Neural cell (in vitro differentiated cells): Measurements from ENCODE around the gene NXPH3. TPM values are rescaled to one million over a fixed set of nuclear protein-coding genes. Genes with fewer than 3 reads are reported as not detected.
"Not testable (repeated sequence)": the region's sequence is repeated elsewhere in the genome, so short reads cannot be mapped to it uniquely, and the experiment has no call there.

Experiments
- H2AFZ ChIP-seq: fragments of 200-600, 300-800 bp; sonication (generic), shearing (Covaris generic); 2 replicates; pipeline ENCODE4 v1.6.0; 2014; ENCODE audit warnings: low read depth, mild to moderate bottlenecking, antibody characterized with exemption, low read length, moderate library complexity
- H3F3A ChIP-seq: fragments of 200-600 bp; shearing (Covaris generic); 2 replicates; pipeline ENCODE4 v1.6.1; 2016; ENCODE audit warnings: mild to moderate bottlenecking, moderate library complexity, mixed read lengths, antibody characterized with exemption, low read length; ENCODE audit not compliant: insufficient read depth, poor library complexity, severe bottlenecking
- H3K27ac ChIP-seq: fragments of 200-600, 300-800 bp; sonication (generic), shearing (Covaris generic); 2 replicates; pipeline ENCODE4 v1.5.1; 2014; ENCODE audit warnings: mild to moderate bottlenecking, low read length, moderate library complexity
- H3K27me3 ChIP-seq: fragments of 300-800, 200-600 bp; sonication (generic), shearing (Covaris generic); 2 replicates; pipeline ENCODE4 v1.6.0; 2014; ENCODE audit warnings: mild to moderate bottlenecking, low read depth, low read length, moderate library complexity; ENCODE audit not compliant: insufficient read depth
- H3K36me3 ChIP-seq: fragments of 300-800, 200-600 bp; sonication (generic), shearing (Covaris generic); 2 replicates; pipeline ENCODE4 v1.5.1; 2014; ENCODE audit warnings: mild to moderate bottlenecking, antibody characterized with exemption, low read length, moderate library complexity; ENCODE audit not compliant: insufficient read depth
- H3K4me2 ChIP-seq: fragments of 300-800, 200-600 bp; sonication (generic), shearing (Covaris generic); 2 replicates; pipeline ENCODE4 v1.6.0; 2014; ENCODE audit warnings: mild to moderate bottlenecking, low read length
- H3K4me3 ChIP-seq: fragments of 300-800, 200-600 bp; sonication (generic), shearing (Covaris generic); 2 replicates; pipeline ENCODE4 v1.5.1; 2014; ENCODE audit warnings: mild to moderate bottlenecking, low read length, moderate library complexity
- H3K79me2 ChIP-seq: fragments of 200-600 bp; shearing (Covaris generic); replicated peaks from 2 replicates; pipeline ENCODE4 v1.6.0; 2014; ENCODE audit warnings: mild to moderate bottlenecking, low read length, moderate library complexity; ENCODE audit not compliant: insufficient read depth
- H3K9ac ChIP-seq: fragments of 300-800, 200-600 bp; sonication (generic), shearing (Covaris generic); 2 replicates; pipeline ENCODE4 v1.6.1; 2016; ENCODE audit warnings: mild to moderate bottlenecking, low read length, mixed read lengths
- H3K9me2 ChIP-seq: fragments of 200-600 bp; shearing (Covaris generic); 2 replicates; pipeline ENCODE4 v1.6.1; 2016; ENCODE audit warnings: mild to moderate bottlenecking, low read length, mixed read lengths; ENCODE audit not compliant: insufficient read depth
- H3K9me3 ChIP-seq: fragments of 200-600, 300-800 bp; sonication (generic), shearing (Covaris generic); 2 replicates; pipeline ENCODE4 v1.6.1; 2016; ENCODE audit warnings: mild to moderate bottlenecking, mixed run types, low read length, moderate library complexity, mixed read lengths
- H4K20me1 ChIP-seq: fragments of 200-600 bp; shearing (Covaris generic); 2 replicates; pipeline ENCODE4 v1.6.1; 2016; ENCODE audit warnings: mild to moderate bottlenecking, mixed run types; ENCODE audit not compliant: insufficient read depth
- EP300 ChIP-seq: fragments of 450-650 bp; conservative IDR thresholded peaks from 2 replicates; pipeline ENCODE4 v1.6.1; 2014; ENCODE audit warnings: antibody characterized with exemption, mild to moderate bottlenecking, moderate library complexity; ENCODE audit not compliant: poor library complexity, severe bottlenecking
- EZH2 ChIP-seq: fragments of 200-600, 300-800 bp; shearing (Covaris generic), sonication (generic); IDR thresholded peaks from 2 replicates; pipeline ENCODE4 v1.6.1; 2014; ENCODE audit warnings: antibody characterized with exemption, low read length, borderline replicate concordance, mild to moderate bottlenecking; ENCODE audit not compliant: insufficient read depth, poor library complexity, severe bottlenecking
- MXI1 ChIP-seq: fragments of 450-650 bp; conservative IDR thresholded peaks from 2 replicates; pipeline ENCODE4 v1.6.1; 2014; ENCODE audit warnings: antibody characterized with exemption, mild to moderate bottlenecking; ENCODE audit not compliant: poor library complexity, severe bottlenecking
- POLR2AphosphoS5 ChIP-seq: IDR thresholded peaks from 2 replicates; pipeline ENCODE4 v1.6.1; 2012
- RAD21 ChIP-seq: fragments of 450-650 bp; conservative IDR thresholded peaks from 2 replicates; pipeline ENCODE4 v1.6.1; 2014; ENCODE audit warnings: antibody characterized with exemption, mild to moderate bottlenecking, moderate library complexity
- REST ChIP-seq: IDR thresholded peaks from 2 replicates; pipeline ENCODE4 v1.6.1; 2012; ENCODE audit warnings: borderline replicate concordance
- SMC3 ChIP-seq: fragments of 450-650 bp; conservative IDR thresholded peaks from 2 replicates; pipeline ENCODE4 v1.6.1; 2014; ENCODE audit warnings: antibody characterized with exemption, mild to moderate bottlenecking, moderate library complexity; ENCODE audit not compliant: poor library complexity
- TAF1 ChIP-seq: IDR thresholded peaks from 2 replicates; pipeline ENCODE4 v1.6.1; 2012; ENCODE audit warnings: low read depth
- polyA plus RNA-seq: library from polyadenylated mRNA; depleted of rRNA; stranded (reverse); fragments of >200 nt; gene quantifications from 2 replicates; pipeline ENCODE4 v1.2.3, GENCODE V29; 2014
- TF ChIP-seq, protein P1 (sequence below): fragments of 450-650 bp; IDR thresholded peaks from 2 replicates; pipeline ENCODE4 v1.5.1; 2014; ENCODE audit warnings: antibody characterized with exemption, mild to moderate bottlenecking, moderate library complexity; ENCODE audit not compliant: poor library complexity, severe bottlenecking

The NXPH3 gene
- polyA plus RNA-seq, 1 donor from 2014 or later, result 2.4 TPM

DNA sequence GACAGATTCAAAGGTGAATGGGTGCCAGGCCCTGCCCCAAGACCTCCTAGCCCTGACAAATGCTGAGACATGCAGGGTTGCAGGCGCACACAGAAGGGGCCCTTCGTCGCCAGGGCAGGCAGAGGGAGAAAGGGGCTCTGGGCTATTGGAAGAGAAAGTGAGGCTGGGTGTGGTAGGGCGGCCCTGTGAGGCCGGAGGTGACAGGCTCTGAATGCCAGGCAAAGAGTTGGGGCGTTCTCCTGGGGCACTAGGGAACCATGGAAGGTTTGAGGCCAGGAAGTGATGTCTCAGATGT lies 26.4 kb upstream of the NXPH3 start:
- TF ChIP-seq EZH2 (no peak), TAF1 (no peak), POLR2AphosphoS5 (no peak)
- no peaks in the 10 kb centered on the region for H3K9me2 ChIP-seq

DNA sequence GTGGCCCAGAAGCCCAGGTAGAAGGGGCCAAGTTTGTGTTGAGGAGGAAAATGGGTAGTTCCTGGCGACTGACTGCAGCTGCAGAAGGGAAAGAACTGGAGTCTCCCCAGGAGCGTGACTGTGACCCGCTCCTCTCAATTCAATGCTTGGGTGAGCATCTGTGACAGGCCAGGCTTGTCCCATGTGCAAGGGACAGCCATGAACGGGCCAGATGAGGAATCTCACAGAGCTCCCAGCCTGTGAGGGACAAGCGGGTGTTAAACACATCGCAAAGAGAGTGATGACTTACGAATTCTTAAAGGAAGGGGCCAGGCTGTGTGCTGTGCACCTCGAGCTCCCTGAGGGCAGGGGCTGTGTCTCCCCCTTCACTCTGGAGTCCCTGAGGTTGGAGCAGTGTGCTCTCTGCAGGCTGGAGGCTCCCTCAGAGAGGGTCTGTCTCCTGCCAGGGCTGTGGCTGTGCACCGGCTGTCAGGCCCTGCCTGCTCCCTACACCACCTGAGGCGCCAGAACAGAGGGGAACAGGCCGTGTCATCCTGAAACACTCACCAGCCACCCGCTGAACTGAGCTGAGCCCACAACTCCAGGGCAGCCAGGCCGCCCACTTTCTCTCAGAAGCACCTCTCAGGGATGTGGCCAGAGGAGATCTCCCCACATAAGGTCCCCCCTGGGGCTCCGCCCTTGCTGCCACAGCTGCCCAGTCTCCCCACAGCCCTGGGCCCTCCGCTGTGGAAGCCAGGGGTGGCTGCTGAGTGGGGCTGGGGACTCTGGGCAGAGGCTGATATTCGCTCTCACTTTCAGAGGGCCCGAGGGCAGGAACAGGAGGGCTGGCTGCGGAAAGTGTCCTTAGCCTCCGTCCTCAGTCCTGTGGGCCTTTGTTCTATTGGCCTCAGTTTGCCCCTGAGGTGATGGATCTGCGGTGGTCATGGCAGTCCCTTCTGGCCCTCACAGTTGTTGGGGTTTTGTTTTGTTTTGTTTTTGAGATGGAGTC lies 25.7 kb upstream of the NXPH3 start:
- H3K27ac ChIP-seq, result no peak overlapping the region
- H3K9me2 ChIP-seq, result no peaks in the 10 kb centered on the region
- no peaks in the 10 kb centered on the region for H3K79me2 ChIP-seq
- no peaks in the 10 kb centered on the region for H4K20me1 ChIP-seq
- no peaks in the 10 kb centered on the region for H3K36me3 ChIP-seq
- H3K4me2 ChIP-seq, result no peak overlapping the region
- H3K9me3 ChIP-seq, result no peaks in the 10 kb centered on the region
- TF ChIP-seq EZH2, result no peak
- TF ChIP-seq MXI1, result no peak
- no peak for TF ChIP-seq POLR2AphosphoS5
- TF ChIP-seq EP300, result no peak
- no peak overlapping the region for H3K4me3 ChIP-seq
- no peak overlapping the region for H2AFZ ChIP-seq
- no peak overlapping the region for H3K9ac ChIP-seq
- H3K27me3 ChIP-seq, result no peaks in the 10 kb centered on the region
- H3F3A ChIP-seq, result no peaks in the 10 kb centered on the region

More for the DNA sequence above, 26.4 kb upstream of the NXPH3 start:
- Histone ChIP-seq H3K9ac (no peak overlapping the region), H3K4me3 (no peak overlapping the region), H3K36me3 (no peaks in the 10 kb centered on the region), H3K79me2 (no peaks in the 10 kb centered on the region), H3K27me3 (no peaks in the 10 kb centered on the region), H3K27ac (no peak overlapping the region), H3F3A (no peaks in the 10 kb centered on the region), H4K20me1 (no peaks in the 10 kb centered on the region), H3K4me2 (no peak overlapping the region), H2AFZ (no peak overlapping the region), H3K9me3 (no peaks in the 10 kb centered on the region)

DNA sequence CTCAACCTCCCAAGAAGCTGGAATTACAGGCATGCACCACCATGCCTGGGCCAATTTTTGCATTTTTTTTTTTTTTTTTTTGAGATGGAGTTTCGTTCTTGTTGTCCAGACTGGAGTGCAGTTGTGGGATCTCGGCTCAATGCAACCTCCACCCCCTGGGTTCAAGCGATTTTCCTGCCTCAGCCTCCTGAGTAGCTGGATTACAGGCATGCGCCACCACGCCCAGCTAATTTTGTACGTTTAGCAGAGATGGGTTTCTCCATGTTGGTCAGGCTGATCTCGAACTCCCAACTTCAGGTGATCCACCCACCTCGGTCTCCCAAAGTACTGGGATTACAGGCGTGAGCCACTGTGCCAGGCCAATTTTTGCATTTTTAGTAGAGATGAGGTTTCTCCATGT lies 24.9 kb upstream of the NXPH3 start:
- H3K27ac ChIP-seq, H3K9ac ChIP-seq, H3K36me3 ChIP-seq, H3K27me3 ChIP-seq, H2AFZ ChIP-seq, H4K20me1 ChIP-seq, H3K9me2 ChIP-seq, H3K9me3 ChIP-seq, H3K79me2 ChIP-seq, H3F3A ChIP-seq, H3K4me2 ChIP-seq, H3K4me3 ChIP-seq: not testable (repeated sequence)

DNA sequence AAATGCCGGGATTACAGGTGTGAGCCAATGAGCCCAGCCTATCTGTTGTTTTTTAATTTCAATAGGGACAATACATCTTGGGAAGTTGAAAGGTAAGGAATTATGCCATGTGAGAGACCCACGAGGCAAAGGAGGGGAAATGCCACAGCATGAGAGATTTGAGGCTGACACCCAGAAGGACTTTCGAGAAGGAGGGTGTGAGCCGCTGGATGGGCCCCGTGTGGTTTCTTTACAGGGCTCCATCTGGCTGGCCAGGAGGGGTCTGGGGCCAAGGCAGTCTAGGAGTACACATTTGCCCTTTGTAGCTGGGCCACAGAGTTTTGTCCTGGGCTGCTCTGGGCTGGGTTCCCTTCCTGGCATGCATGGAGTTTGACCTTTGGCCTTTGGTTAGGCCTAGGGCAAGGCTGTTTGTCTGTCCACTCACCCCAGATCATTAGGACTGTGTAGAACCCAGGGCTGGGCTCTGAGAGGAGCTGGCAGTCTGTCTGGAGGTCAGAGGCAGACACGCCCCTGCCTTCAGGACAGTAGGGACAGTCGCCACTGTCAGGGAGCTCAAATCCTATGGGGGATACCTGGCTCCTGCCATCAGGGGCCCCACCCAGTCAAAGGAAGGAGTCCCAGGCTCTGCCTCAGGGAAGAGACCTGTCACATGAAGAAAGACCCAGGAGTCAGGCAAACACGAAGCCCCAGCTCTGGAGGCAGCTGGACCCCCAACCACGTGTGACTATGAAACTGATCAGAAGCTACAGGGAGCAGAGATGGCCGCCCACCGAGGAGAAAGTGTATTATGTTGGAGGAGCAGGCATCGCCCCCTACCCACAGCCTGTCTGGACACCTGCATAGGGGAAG lies 24.2 kb upstream of the NXPH3 start:
- Histone ChIP-seq H3K79me2 (no peaks in the 10 kb centered on the region), H3K4me3 (no peak overlapping the region), H3F3A (no peaks in the 10 kb centered on the region), H2AFZ (no peak overlapping the region), H3K4me2 (no peak overlapping the region), H4K20me1 (no peaks in the 10 kb centered on the region), H3K27me3 (no peaks in the 10 kb centered on the region), H3K27ac (no peak overlapping the region), H3K36me3 (no peaks in the 10 kb centered on the region), H3K9ac (no peak overlapping the region), H3K9me2 (no peaks in the 10 kb centered on the region), H3K9me3 (no peaks in the 10 kb centered on the region)
- TF ChIP-seq POLR2AphosphoS5 (no peak), EP300 (no peak), RAD21 (no peak), SMC3 (no peak), EZH2 (no peak), MXI1 (no peak), TAF1 (no peak), REST (no peak)
- TF ChIP-seq, protein P1, sequence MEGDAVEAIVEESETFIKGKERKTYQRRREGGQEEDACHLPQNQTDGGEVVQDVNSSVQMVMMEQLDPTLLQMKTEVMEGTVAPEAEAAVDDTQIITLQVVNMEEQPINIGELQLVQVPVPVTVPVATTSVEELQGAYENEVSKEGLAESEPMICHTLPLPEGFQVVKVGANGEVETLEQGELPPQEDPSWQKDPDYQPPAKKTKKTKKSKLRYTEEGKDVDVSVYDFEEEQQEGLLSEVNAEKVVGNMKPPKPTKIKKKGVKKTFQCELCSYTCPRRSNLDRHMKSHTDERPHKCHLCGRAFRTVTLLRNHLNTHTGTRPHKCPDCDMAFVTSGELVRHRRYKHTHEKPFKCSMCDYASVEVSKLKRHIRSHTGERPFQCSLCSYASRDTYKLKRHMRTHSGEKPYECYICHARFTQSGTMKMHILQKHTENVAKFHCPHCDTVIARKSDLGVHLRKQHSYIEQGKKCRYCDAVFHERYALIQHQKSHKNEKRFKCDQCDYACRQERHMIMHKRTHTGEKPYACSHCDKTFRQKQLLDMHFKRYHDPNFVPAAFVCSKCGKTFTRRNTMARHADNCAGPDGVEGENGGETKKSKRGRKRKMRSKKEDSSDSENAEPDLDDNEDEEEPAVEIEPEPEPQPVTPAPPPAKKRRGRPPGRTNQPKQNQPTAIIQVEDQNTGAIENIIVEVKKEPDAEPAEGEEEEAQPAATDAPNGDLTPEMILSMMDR, result no peak
